H9 (cell line): Measurements from ENCODE around the gene BRD3OS. TPM values are rescaled to one million over a fixed set of nuclear protein-coding genes. Genes with fewer than 3 reads are reported as not detected.

Experiments used
- DNase-seq: peaks from one replicate; pipeline ENCODE4 v3.0.0-alpha.2; 2017
- H2AFZ ChIP-seq: one replicate; pipeline ENCODE4 v1.6.1; 2013; ENCODE audit warnings: mild to moderate bottlenecking, low read length, control low read depth, moderate library complexity
- H2AK5ac ChIP-seq: 2 replicates; pipeline ENCODE4 v1.6.1; 2013; ENCODE audit warnings: low read length, control low read depth, mixed read lengths; ENCODE audit not compliant: insufficient read length
- H2BK120ac ChIP-seq: one replicate; pipeline ENCODE4 v1.6.1; 2013; ENCODE audit warnings: low read depth, mild to moderate bottlenecking, low read length, control low read depth, inconsistent platforms; ENCODE audit not compliant: poor library complexity, severe bottlenecking
- H2BK12ac ChIP-seq: 2 replicates; pipeline ENCODE4 v1.6.1; 2013; ENCODE audit warnings: low read length, control low read depth, mixed read lengths, low read depth; ENCODE audit not compliant: insufficient read length
- H2BK15ac ChIP-seq: 2 replicates; pipeline ENCODE4 v1.6.1; 2013; ENCODE audit warnings: low read depth, low read length, control low read depth
- H2BK20ac ChIP-seq: one replicate; pipeline ENCODE4 v1.6.1; 2013; ENCODE audit warnings: low read depth, mild to moderate bottlenecking, low read length, control low read depth, inconsistent platforms; ENCODE audit not compliant: poor library complexity, severe bottlenecking
- H2BK5ac ChIP-seq: 2 replicates; pipeline ENCODE4 v1.6.1; 2013; ENCODE audit warnings: low read length, control low read depth, mixed read lengths; ENCODE audit not compliant: insufficient read length
- H3K14ac ChIP-seq: 2 replicates; pipeline ENCODE4 v1.6.1; 2013; ENCODE audit warnings: low read length, control low read depth; ENCODE audit not compliant: insufficient read depth
- H3K18ac ChIP-seq: 2 replicates; pipeline ENCODE4 v1.6.1; 2013; ENCODE audit warnings: low read depth, mild to moderate bottlenecking, mixed read lengths, low read length, control low read depth; ENCODE audit not compliant: insufficient read length
- H3K23ac ChIP-seq: 2 replicates; pipeline ENCODE4 v1.6.1; 2013; ENCODE audit warnings: low read length, control low read depth, mixed read lengths, low read depth; ENCODE audit not compliant: insufficient read length
- H3K23me2 ChIP-seq: 2 replicates; pipeline ENCODE4 v1.6.1; 2013; ENCODE audit warnings: low read depth, mild to moderate bottlenecking, mixed read lengths, low read length, control low read depth; ENCODE audit not compliant: insufficient read length, poor library complexity, severe bottlenecking
- H3K27ac ChIP-seq: 2 replicates; pipeline ENCODE4 v1.5.1; 2013; ENCODE audit warnings: low read length, control low read depth, mixed read lengths, low read depth; ENCODE audit not compliant: insufficient read length
- H3K27me3 ChIP-seq: 2 replicates; pipeline ENCODE4 v1.6.1; 2013; ENCODE audit warnings: low read length, control low read depth, inconsistent platforms; ENCODE audit not compliant: insufficient read depth
- H3K4ac ChIP-seq: 2 replicates; pipeline ENCODE4 v1.6.1; 2013; ENCODE audit warnings: low read depth, mild to moderate bottlenecking, control low read depth, inconsistent platforms, low read length, moderate library complexity
- H3K4me1 ChIP-seq: 2 replicates; pipeline ENCODE4 v1.6.1; 2013; ENCODE audit warnings: low read length, control low read depth, inconsistent platforms; ENCODE audit not compliant: insufficient read depth
- H3K4me2 ChIP-seq: 2 replicates; pipeline ENCODE4 v1.6.1; 2013; ENCODE audit warnings: low read length, control low read depth, mixed read lengths; ENCODE audit not compliant: insufficient read length, insufficient read depth
- H3K56ac ChIP-seq: 2 replicates; pipeline ENCODE4 v1.6.1; 2013; ENCODE audit warnings: low read depth, mild to moderate bottlenecking, mixed read lengths, low read length, control low read depth; ENCODE audit not compliant: insufficient read length
- H3K79me1 ChIP-seq: 2 replicates; pipeline ENCODE4 v1.6.1; 2013; ENCODE audit warnings: low read depth, mild to moderate bottlenecking, moderate library complexity, low read length, control low read depth, inconsistent platforms; ENCODE audit not compliant: insufficient read depth, poor library complexity, severe bottlenecking
- H3K79me2 ChIP-seq: 2 replicates; pipeline ENCODE4 v1.6.1; 2013; ENCODE audit warnings: low read length, control low read depth, inconsistent platforms; ENCODE audit not compliant: insufficient read depth
- H3K9ac ChIP-seq: 2 replicates; pipeline ENCODE4 v1.6.1; 2013; ENCODE audit warnings: low read length, control low read depth, mixed read lengths; ENCODE audit not compliant: insufficient read length; ENCODE audit errors: extremely low read depth
- H3K9me3 ChIP-seq: one replicate; pipeline ENCODE4 v1.6.1; 2013; ENCODE audit warnings: low read depth, low read length, inconsistent platforms; ENCODE audit not compliant: control insufficient read depth
- H3T11ph ChIP-seq: one replicate; pipeline ENCODE4 v1.6.1; 2013; ENCODE audit warnings: mild to moderate bottlenecking, low read length, control low read depth, inconsistent platforms
- H4K20me1 ChIP-seq: one replicate; pipeline ENCODE4 v1.6.1; 2013; ENCODE audit not compliant: control insufficient read depth, insufficient read length, insufficient read depth
- H4K5ac ChIP-seq: 2 replicates; pipeline ENCODE4 v1.6.1; 2013; ENCODE audit warnings: low read depth, mild to moderate bottlenecking, mixed read lengths, low read length, control low read depth; ENCODE audit not compliant: insufficient read length
- H4K8ac ChIP-seq: replicated peaks from 2 replicates; pipeline ENCODE4 v1.6.1; 2013; ENCODE audit warnings: low read length, control low read depth, mixed read lengths, low read depth; ENCODE audit not compliant: insufficient read length
- H4K91ac ChIP-seq: 2 replicates; pipeline ENCODE4 v1.6.1; 2013; ENCODE audit warnings: low read depth, mild to moderate bottlenecking, moderate library complexity, mixed read lengths, low read length, control low read depth; ENCODE audit not compliant: insufficient read length
- H3K27ac Mint-ChIP-seq, 3 experiments: 2 replicates in 2 of 3; 3 replicates in 1 of 3; pipeline ENCODE4 v1.8.0; 2020 to 2021; ENCODE audit warnings: mixed read lengths in 3 of 3, mild to moderate bottlenecking in 1 of 3, moderate library complexity in 1 of 3
- H3K27me3 Mint-ChIP-seq: 2 replicates; pipeline ENCODE4 v1.8.0; 2021; ENCODE audit warnings: low read depth, mild to moderate bottlenecking, moderate library complexity, mixed read lengths
- H3K36me3 Mint-ChIP-seq, 3 experiments: 2 replicates in 2 of 3; 3 replicates in 1 of 3; pipeline ENCODE4 v1.8.0; 2020 to 2021; ENCODE audit warnings: low read depth in 3 of 3, mixed read lengths in 3 of 3; ENCODE audit not compliant: insufficient read depth in 1 of 3
- H3K4me1 Mint-ChIP-seq, 2 experiments: 2 replicates each; pipeline ENCODE4 v1.8.0; 2020; ENCODE audit warnings: mixed read lengths in 2 of 2
- H3K4me3 Mint-ChIP-seq, 2 experiments: 2 replicates in 1 of 2; 3 replicates in 1 of 2; pipeline ENCODE4 v1.8.0; 2020 to 2021; ENCODE audit warnings: mild to moderate bottlenecking in 2 of 2, mixed read lengths in 2 of 2, moderate library complexity in 1 of 2
- H3K9me3 Mint-ChIP-seq, 2 experiments: 2 replicates in 1 of 2; 3 replicates in 1 of 2; pipeline ENCODE4 v1.8.0; 2020; ENCODE audit warnings: mild to moderate bottlenecking in 2 of 2, mixed read lengths in 2 of 2, moderate library complexity in 1 of 2
- WGBS: extraction: QIAGEN DNeasy Blood & Tissue Kit; methylation state at CpG from one replicate; pipeline ENCODE4 v1.1.7; 2013; ENCODE audit warnings: missing lambda C conversion rate, low lambda C conversion rate, mixed read lengths; ENCODE audit not compliant: insufficient read length; ENCODE audit errors: extremely low coverage; 5-methylcytosine and 5-hydroxymethylcytosine counted together
- total RNA-seq: library from RNA; stranded (reverse); gene quantifications from 2 replicates; pipeline ENCODE4 v1.2.1, GENCODE V29; 2021
- TF ChIP-seq, protein P1 (sequence below): fragments of 200-600 bp; sonication (generic); conservative IDR thresholded peaks from 3 replicates; pipeline ENCODE4 v1.8.0; 2021; ENCODE audit warnings: antibody characterized with exemption, mild to moderate bottlenecking

The BRD3OS gene
- total RNA-seq, 1 experiment from 2014 or later, result 16.4 TPM

DNA sequence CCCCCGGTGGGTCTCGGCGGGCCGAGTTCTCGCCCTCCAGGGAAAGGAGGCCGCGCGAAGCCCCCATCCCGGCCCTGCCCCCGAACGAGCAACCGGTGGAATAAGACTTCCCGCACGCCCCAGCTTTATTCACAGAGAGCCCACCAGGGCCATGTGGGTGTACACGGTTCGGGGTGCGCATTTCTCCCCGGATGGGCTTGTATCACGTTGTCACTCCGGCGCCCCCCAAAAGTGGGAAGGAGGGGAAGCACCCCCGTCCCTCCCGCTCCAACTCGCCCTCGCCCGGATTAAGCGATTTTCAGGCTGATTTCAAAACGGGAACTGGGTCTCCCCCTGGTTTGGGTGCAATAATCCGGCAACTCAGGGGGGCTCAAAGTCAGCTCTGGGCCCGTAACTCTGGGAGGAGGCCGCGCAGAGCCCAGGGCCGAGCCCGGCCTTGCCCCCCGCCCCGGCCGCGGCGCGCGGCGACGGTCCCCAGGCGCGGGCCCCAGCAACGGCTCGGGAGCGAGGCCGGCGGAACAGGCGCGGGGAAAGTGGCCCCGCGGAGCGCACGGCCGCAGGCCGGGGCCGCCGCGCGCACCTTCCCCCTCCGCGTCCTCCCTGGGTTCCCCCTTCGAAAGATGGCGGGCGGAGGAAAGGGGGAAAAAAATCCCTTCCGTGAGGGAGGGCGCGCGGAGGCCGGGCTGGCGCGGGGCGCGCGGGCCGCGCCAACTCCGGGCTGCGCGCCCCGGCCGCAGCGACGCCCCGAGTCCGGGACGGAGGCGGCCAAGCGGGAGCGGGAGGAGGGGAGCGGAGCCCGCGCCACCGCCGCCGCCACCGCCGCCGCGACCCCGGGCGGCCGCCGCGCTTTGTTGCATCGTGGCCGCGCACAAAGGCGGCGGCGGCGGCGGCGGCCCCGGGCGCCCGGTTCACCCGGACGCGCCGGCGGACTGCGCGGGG lies 41.9 kb downstream of the BRD3OS start:
- Histone ChIP-seq H3K4ac (no peak overlapping the region), H3K9me3 (no peaks in the 10 kb centered on the region), H2BK5ac (no peak overlapping the region), H3K14ac (peak overlapping the region; percentile 91), H3K4me1 (no peaks in the 10 kb centered on the region), H3K23me2 (peaks cover 13% of the 10 kb centered on the region), H3K56ac (no peak overlapping the region), H4K8ac (no peak overlapping the region), H3K27ac (no peak overlapping the region), H2BK20ac (no peak overlapping the region), H2BK12ac (no peak overlapping the region), H4K20me1 (no peaks in the 10 kb centered on the region), H3K79me1 (peaks cover 5% of the 10 kb centered on the region), H2AK5ac (no peak overlapping the region), H2AFZ (no peak overlapping the region), H4K91ac (no peak overlapping the region), H2BK15ac (no peak overlapping the region), H3K4me2 (peak overlapping the region; percentile 93), H3K23ac (no peak overlapping the region), H3T11ph (no peak overlapping the region), H3K18ac (no peak overlapping the region), H4K5ac (no peak overlapping the region), H3K27me3 (no peaks in the 10 kb centered on the region; the same call in 1 of the 2 replicates), H3K9ac (peak overlapping the region; percentile 84), H2BK120ac (no peak overlapping the region), H3K79me2 (peaks cover 39% of the 10 kb centered on the region; the same call in 1 of the 2 replicates)
- Mint-ChIP-seq H3K27ac (0 out of 7 replicates have a peak overlapping the region, but pooled peaks of 1 of the 3 experiments have one; percentile 55), H3K4me3 (peak overlapping the region; percentile 84 to 92), H3K27me3 (peaks cover 32% of the 10 kb centered on the region), H3K4me1 (peaks cover 26 to 38% of the 10 kb centered on the region in 2 experiments), H3K36me3 (peaks cover under 1 to 11% (median 3%) of the 10 kb centered on the region in 3 experiments; a peak in 5 of 7 replicates), H3K9me3 (peaks cover 7% of the 10 kb centered on the region in 2 experiments)
- DNase-seq, result no peak
- TF ChIP-seq, protein P1, sequence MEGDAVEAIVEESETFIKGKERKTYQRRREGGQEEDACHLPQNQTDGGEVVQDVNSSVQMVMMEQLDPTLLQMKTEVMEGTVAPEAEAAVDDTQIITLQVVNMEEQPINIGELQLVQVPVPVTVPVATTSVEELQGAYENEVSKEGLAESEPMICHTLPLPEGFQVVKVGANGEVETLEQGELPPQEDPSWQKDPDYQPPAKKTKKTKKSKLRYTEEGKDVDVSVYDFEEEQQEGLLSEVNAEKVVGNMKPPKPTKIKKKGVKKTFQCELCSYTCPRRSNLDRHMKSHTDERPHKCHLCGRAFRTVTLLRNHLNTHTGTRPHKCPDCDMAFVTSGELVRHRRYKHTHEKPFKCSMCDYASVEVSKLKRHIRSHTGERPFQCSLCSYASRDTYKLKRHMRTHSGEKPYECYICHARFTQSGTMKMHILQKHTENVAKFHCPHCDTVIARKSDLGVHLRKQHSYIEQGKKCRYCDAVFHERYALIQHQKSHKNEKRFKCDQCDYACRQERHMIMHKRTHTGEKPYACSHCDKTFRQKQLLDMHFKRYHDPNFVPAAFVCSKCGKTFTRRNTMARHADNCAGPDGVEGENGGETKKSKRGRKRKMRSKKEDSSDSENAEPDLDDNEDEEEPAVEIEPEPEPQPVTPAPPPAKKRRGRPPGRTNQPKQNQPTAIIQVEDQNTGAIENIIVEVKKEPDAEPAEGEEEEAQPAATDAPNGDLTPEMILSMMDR, result no peak
- WGBS, result no CpG with 5 or more reads among the region's 126 CpGs
